ENCODE data around the gene ST6GALNAC2. TPM values are rescaled to one million over a fixed set of nuclear protein-coding genes. Genes with fewer than 3 reads are reported as not detected.

ST6GALNAC2 gene
- total RNA-seq = 6.9 TPM

DNA sequence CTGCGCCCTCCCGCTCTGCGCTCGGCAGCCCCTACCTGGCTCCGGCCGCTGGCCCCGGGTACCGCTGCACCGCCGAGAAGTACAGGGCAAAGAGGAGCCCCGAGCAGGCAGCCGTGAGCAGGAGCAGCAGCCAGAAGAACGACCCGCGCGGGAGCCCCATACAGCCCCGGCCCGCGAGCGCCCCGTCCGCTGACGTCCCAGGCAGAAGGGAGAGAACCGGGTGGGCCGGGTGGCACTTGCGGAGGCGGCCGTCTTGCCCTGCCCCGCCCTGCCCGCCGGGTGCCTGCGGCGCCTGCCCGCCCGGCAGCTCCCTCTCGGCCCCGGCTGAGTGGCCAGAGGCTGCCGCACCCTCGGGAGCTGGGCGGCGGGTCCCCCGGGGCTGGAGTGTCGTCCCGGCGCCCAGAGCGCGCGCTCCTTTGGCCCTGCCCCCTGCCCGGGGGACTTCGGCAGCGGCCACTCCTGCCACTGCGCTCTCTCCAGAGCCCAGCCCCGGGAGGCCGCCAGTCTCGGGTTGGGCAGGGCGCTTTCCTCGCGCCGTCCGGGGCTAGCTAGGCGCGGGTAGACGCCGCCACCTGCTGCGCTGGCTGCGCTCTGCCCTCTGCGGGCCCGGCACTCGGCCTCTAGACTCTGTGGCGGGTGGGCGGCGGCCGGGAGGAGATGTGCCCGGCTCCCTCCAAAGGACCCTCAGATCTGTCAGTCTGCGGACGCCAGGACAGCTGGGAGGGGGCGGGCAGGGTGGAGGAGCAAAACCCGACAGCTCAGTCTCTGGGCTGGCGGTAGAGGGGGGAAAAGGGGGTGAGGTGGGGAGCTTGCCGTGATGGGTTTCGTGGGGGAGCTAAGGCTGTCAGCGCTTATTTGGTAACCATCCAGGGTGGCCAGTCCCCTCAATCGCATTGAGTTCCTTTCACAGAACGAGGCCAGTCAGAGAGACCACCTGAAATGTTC lies at the start of gene ST6GALNAC2:
Gene ST6GALNAC2 (minus strand): TSS at position 212 of the 945 bp plus-strand sequence. CDS start 52 bp downstream, at position 160.

DNA sequence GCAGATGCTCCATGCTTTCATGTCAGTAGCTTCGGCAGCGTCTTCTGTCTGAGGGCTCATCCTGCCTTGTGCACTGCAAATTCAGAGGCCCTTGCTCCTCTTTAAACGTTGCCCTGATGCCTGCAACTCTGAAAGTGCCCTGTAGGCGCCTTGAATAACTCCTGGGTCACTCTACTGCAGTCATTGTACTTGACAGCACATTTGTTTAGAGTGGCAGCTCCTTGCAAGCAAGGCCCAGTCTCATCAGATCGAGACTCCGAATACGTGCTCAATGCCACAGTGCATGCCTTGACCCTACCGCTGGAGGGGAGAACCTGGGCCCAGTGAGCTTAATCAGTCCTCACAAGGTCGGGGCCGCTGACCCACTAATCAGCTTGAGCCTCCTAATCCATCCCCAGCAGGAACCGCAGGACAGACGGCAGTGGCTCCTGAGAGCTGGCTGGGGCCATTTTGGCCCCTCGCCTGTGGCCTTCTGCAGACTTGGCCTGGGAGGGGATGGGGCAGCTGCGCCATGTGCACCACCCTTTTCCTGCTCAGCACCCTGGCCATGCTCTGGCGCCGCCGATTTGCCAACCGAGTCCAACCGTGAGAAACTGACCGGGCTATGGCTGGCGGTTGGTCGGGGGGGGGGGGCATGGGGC lies 45.9 kb downstream of the ST6GALNAC2 start, which contains the start of gene PRCD:
Gene PRCD (plus strand): TSS at position 414 of the 641 bp plus-strand sequence. CDS start 98 bp downstream, at position 512.

DNA sequence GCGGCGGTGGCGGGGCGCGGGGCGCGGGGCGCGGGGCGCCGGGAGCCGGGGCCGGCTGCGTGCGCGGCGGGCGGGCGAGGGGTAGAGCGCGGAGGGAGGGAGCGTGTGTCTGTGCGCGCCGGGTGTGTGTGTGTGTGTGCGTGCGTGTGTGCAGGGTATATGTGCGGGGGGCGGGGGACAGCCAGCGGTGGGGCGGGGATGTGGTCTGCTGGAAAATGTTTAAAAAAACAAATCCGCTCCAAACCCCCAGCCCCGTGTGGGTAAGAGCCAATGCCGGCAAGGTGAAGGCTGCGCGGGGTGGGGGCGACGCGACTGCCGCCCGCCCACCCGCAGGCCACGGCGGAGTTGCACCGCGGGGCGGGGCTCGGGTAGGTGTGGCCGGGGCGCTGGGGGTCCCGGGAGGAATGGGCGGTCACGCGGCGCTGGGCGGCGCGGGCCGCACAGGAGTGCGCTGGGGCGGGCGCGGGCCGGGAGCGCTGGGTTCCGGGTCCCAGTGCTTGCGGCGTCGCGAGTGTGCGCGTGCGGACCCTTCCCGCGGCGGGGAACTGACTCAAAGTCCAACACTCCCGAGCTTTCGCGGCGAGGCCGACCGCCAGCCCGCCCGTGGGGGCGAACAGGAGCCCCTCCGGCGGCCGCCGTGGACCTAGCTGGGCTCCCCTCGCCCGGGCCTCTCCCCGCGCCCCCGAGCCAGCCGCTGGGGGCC lies 47.9 kb downstream of the ST6GALNAC2 start, which contains the start of gene CYGB:
Gene CYGB (minus strand): TSS at position 132 of the 703 bp plus-strand sequence. CDS start 167 bp downstream, outside the sequence.

Small RNA genes within 50 kb of the gene (small RNA-seq; reads per million reads assigned to genes)
- gene AC015802.2 (ENCODE audit: low replicate concordance) (not detected), gene SNORD1A (ENCODE audit: low replicate concordance) (not detected), gene SNORD1B (ENCODE audit: low replicate concordance) (157 reads per million, percentile 98 among the genes with 10 or more reads in this experiment)

Other genes starting within 250 kb of the ST6GALNAC2 start
- 52.8 TPM for gene PRPSAP1, start 231.9 kb downstream of the ST6GALNAC2 start, total RNA-seq
- gene SPHK1, start 201.3 kb downstream of the ST6GALNAC2 start, total RNA-seq = 3.4 TPM
- gene UBE2O, start 132.7 kb downstream of the ST6GALNAC2 start, total RNA-seq = 30.9 TPM
- 0.41 TPM for gene AANAT, start 118.3 kb downstream of the ST6GALNAC2 start, total RNA-seq
- 12.9 TPM for gene RHBDF2, start 84.4 kb downstream of the ST6GALNAC2 start, total RNA-seq
- gene CYGB, start 48.2 kb downstream of the ST6GALNAC2 start, total RNA-seq = 18.4 TPM
- gene PRCD, start 45.8 kb downstream of the ST6GALNAC2 start, total RNA-seq = 4.6 TPM
- 0.12 TPM for gene ST6GALNAC1, start 57.9 kb upstream of the ST6GALNAC2 start, total RNA-seq
- 67.4 TPM for gene MXRA7, start 125.1 kb upstream of the ST6GALNAC2 start, total RNA-seq
- 25.2 TPM for gene JMJD6, start 140.7 kb upstream of the ST6GALNAC2 start, total RNA-seq
- 32.1 TPM for gene METTL23, start 141.0 kb upstream of the ST6GALNAC2 start, total RNA-seq
- gene SRSF2, start 151.5 kb upstream of the ST6GALNAC2 start, total RNA-seq = 437 TPM
- 43.8 TPM for gene MFSD11, start 152.3 kb upstream of the ST6GALNAC2 start, total RNA-seq